Body of pancreas (tissue), 4 donors: ENCODE data around the gene NES.

Experiments
- CTCF ChIP-seq, 7 experiments: fragments of 450-650 bp in 4 of 7; fragments of 200-600 bp in 3 of 7; sonication (generic) in 3 of 7; IDR thresholded peaks; one replicate each; pipeline ENCODE4 v1.5.1; 2016 to 2019; ENCODE audit warnings: antibody characterized with exemption in 7 of 7
- POLR2A ChIP-seq, 3 donors: fragments of 450-650 bp; IDR thresholded peaks; one replicate each; pipeline ENCODE4 v1.6.1; 2016; ENCODE audit warnings: antibody characterized with exemption in 3 of 3, mild to moderate bottlenecking in 2 of 3

GRCh38 chr1:156646738-156647211, 30.4 kb downstream of the NES start:
- TF ChIP-seq CTCF (IDR thresholded peaks at IDR 0.05) (no peak), POLR2A (IDR thresholded peaks at IDR 0.05) (no peak)
